Neuron (in vitro differentiated cells): ENCODE results near the gene POU2F1.

Source experiments
- H2AFZ ChIP-seq: one replicate; pipeline ENCODE4 v1.6.1; 2013; ENCODE audit warnings: low read depth, mild to moderate bottlenecking, inconsistent platforms, low read length, moderate library complexity
- H3K27me3 ChIP-seq: one replicate; pipeline ENCODE4 v1.6.1; 2013; ENCODE audit warnings: low read length; ENCODE audit not compliant: insufficient read depth
- H3K36me3 ChIP-seq: one replicate; pipeline ENCODE4 v1.6.1; 2013; ENCODE audit warnings: low read length; ENCODE audit not compliant: insufficient read depth
- H3K4me1 ChIP-seq: one replicate; pipeline ENCODE4 v1.6.1; 2013; ENCODE audit warnings: low read length; ENCODE audit not compliant: insufficient read depth
- H3K4me3 ChIP-seq: 2 replicates; pipeline ENCODE4 v1.5.1; 2013; ENCODE audit warnings: mild to moderate bottlenecking, low read length, moderate library complexity
- H3K9me3 ChIP-seq: one replicate; pipeline ENCODE4 v1.6.1; 2013; ENCODE audit warnings: low read length

The POU2F1 gene

GRCh38 chr1:167420510-167420909 is 199.8 kb downstream of the POU2F1 start:
- Histone ChIP-seq H3K9me3 (no peaks in the 10 kb centered on the region), H3K4me3 (no peak overlapping the region), H2AFZ (no peak overlapping the region), H3K4me1 (peaks cover 18% of the 10 kb centered on the region), H3K36me3 (peaks cover 17% of the 10 kb centered on the region), H3K27me3 (no peaks in the 10 kb centered on the region)

GRCh38 chr1:167423684-167424619 is 203.3 kb downstream of the POU2F1 start:
- H3K4me1 ChIP-seq = peaks cover 11% of the 10 kb centered on the region
- no peak overlapping the region for H2AFZ ChIP-seq
- no peaks in the 10 kb centered on the region for H3K9me3 ChIP-seq
- peaks cover 4% of the 10 kb centered on the region for H3K36me3 ChIP-seq
- no peak overlapping the region for H3K4me3 ChIP-seq
- no peaks in the 10 kb centered on the region for H3K27me3 ChIP-seq

DNA sequence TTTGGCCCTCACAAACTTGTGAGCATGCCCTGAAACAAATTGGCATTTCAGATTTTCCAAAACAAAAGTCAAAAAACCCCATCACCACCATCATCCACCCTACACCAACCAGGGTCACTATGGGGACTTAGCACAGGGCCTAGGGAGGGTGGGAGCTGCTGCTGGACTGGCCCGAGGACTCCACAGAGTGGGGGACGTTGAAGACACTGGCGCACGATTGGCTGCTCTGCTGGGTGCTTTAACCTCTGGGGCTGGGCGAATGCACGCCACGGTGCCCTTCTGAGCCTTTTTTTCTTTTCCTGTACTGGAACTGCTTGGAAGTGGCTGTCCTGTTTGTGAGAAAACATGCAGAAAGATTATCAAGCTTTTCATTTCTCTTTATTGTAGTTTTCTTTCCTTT is 204.8 kb downstream of the POU2F1 start:
- H3K36me3 ChIP-seq = peaks cover 4% of the 10 kb centered on the region
- no peaks in the 10 kb centered on the region for H3K27me3 ChIP-seq
- H3K9me3 ChIP-seq = no peaks in the 10 kb centered on the region
- H3K4me1 ChIP-seq = peaks cover 16% of the 10 kb centered on the region
- no peak overlapping the region for H3K4me3 ChIP-seq
- no peak overlapping the region for H2AFZ ChIP-seq

GRCh38 chr1:167426716-167427115 is 206.0 kb downstream of the POU2F1 start:
- H3K27me3 ChIP-seq = no peaks in the 10 kb centered on the region
- no peak overlapping the region for H3K4me3 ChIP-seq
- no peak overlapping the region for H2AFZ ChIP-seq
- H3K4me1 ChIP-seq = peaks cover 22% of the 10 kb centered on the region
- H3K36me3 ChIP-seq = peaks cover 4% of the 10 kb centered on the region
- H3K9me3 ChIP-seq = no peaks in the 10 kb centered on the region

GRCh38 chr1:167427848-167428247 is 207.2 kb downstream of the POU2F1 start:
- H3K4me1 ChIP-seq = peaks cover 22% of the 10 kb centered on the region
- no peak overlapping the region for H3K4me3 ChIP-seq
- H2AFZ ChIP-seq = no peak overlapping the region
- no peaks in the 10 kb centered on the region for H3K36me3 ChIP-seq
- H3K27me3 ChIP-seq = no peaks in the 10 kb centered on the region
- no peaks in the 10 kb centered on the region for H3K9me3 ChIP-seq

DNA sequence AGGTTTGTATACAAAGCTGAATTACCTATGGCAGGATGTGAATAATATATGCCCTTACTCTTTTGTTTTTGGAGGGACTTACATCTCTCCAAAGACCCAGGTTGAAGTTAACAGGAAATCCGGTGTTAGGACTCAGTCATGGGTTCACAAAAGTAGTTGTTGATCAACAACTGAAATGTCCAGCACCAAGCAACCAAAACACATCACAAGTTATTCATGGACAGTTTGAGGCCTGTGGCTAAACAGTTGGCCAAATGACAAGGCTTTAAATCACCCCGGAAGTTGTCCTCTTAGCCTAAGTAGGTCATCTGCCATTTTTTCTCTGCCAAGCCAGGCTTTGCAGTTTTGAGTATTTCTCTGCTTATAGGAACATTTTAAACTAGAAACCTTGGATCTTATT is 207.7 kb downstream of the POU2F1 start:
- Histone ChIP-seq H3K36me3 (no peaks in the 10 kb centered on the region), H2AFZ (no peak overlapping the region), H3K4me3 (no peak overlapping the region), H3K4me1 (peaks cover 22% of the 10 kb centered on the region), H3K9me3 (no peaks in the 10 kb centered on the region), H3K27me3 (no peaks in the 10 kb centered on the region)

- H3K4me1 ChIP-seq = peaks cover 22% of the 10 kb centered on the region
- H3K27me3 ChIP-seq = no peaks in the 10 kb centered on the region
- no peaks in the 10 kb centered on the region for H3K36me3 ChIP-seq
- H3K9me3 ChIP-seq = no peaks in the 10 kb centered on the region
- no peak overlapping the region for H3K4me3 ChIP-seq
- H2AFZ ChIP-seq = no peak overlapping the region
These were observed 208.9 kb downstream of the POU2F1 start for GRCh38 chr1:167429612-167430011.

DNA sequence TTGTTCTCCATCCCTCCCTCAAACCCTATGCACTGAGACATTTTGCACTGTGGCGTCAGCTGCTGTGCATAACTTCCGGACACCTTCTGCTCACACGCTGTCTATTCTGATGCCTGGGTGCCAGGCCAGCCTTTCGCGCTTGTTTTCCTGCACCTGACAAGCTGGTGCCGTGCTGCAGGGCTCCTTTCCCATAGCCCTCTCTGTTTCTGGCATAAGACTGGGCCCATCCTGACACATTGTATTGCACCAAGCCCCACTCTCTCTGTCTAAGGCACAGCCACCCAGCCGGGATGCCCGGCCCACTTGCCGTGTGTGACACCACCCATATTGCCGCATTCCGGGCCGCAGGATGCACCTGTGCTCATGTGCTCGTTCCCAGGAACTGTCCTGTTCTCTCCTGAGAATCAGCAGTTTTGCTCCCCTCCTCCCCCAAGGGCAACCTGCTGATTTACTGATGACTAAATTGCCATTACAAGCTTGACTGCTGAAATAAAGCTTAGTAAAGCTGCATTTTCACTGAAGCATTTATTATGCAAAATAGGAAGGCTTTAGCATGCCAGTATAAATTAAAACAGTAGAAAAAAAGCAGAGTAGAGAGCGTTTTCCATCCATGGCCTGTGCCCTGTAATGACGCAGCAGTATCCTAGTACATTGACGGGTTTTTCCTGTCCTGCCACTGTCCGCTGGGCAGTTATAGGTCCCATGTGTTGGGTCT is 209.6 kb downstream of the POU2F1 start:
- Histone ChIP-seq H3K36me3 (no peaks in the 10 kb centered on the region), H3K4me1 (peaks cover 18% of the 10 kb centered on the region), H3K4me3 (no peak overlapping the region), H3K9me3 (peaks cover 1% of the 10 kb centered on the region), H2AFZ (no peak overlapping the region), H3K27me3 (no peaks in the 10 kb centered on the region)

GRCh38 chr1:167430849-167431242 is 210.2 kb downstream of the POU2F1 start:
- Histone ChIP-seq H3K4me1 (peaks cover 13% of the 10 kb centered on the region), H3K36me3 (no peaks in the 10 kb centered on the region), H2AFZ (no peak overlapping the region), H3K9me3 (peaks cover 6% of the 10 kb centered on the region), H3K4me3 (no peak overlapping the region), H3K27me3 (no peaks in the 10 kb centered on the region)

- H3K36me3 ChIP-seq = no peaks in the 10 kb centered on the region
- H3K4me3 ChIP-seq = no peak overlapping the region
- no peaks in the 10 kb centered on the region for H3K27me3 ChIP-seq
- peaks cover 11% of the 10 kb centered on the region for H3K4me1 ChIP-seq
- H3K9me3 ChIP-seq = peaks cover 7% of the 10 kb centered on the region
- no peak overlapping the region for H2AFZ ChIP-seq
These were observed 210.7 kb downstream of the POU2F1 start for GRCh38 chr1:167431261-167431908.

DNA sequence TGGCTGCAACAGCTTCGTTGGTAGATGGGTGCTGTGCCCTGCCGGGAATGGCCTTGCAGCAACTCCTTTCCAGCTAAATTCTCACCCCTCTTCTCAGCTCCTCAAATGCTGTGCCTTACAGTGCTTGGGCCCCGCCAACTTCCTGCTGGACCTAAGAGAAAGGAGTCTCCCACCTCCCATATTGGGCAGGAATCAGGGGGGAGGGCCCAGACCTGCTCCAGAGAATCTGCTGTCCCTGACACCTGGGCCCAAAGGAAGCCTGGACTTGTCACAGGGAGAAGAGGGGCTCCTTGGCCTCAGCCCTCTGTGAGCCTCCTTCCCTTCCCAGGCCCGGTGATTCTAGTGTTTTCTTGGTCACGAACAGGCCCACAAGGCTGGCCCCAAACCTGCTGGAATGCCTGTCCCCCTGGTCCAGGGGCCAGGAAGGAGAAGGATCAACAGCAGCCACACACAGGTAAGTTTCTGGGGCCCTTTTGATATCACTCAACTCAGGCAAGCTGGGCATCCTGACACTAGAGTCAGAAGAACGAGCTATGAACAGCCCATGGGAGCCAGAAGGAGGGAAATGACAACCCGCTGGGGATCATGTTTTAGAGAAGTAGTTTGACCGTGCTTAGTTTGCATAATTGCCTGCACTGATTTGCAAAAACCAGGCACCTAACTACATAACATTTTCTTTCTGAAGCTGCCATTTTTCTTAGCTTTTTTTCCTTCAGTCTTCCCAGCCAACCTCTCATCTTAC is 211.4 kb downstream of the POU2F1 start:
- Histone ChIP-seq H3K36me3 (no peaks in the 10 kb centered on the region), H3K4me1 (peaks cover 11% of the 10 kb centered on the region), H3K27me3 (no peaks in the 10 kb centered on the region), H3K4me3 (no peak overlapping the region), H2AFZ (no peak overlapping the region), H3K9me3 (peaks cover 7% of the 10 kb centered on the region)

- Histone ChIP-seq H3K4me1 (peaks cover 11% of the 10 kb centered on the region), H3K9me3 (peaks cover 7% of the 10 kb centered on the region), H2AFZ (no peak overlapping the region), H3K36me3 (no peaks in the 10 kb centered on the region), H3K27me3 (no peaks in the 10 kb centered on the region), H3K4me3 (no peak overlapping the region)
These were observed 212.1 kb downstream of the POU2F1 start for GRCh38 chr1:167432780-167433179.
